Psoas muscle (tissue), 8 donors: ENCODE data around the gene GPR157. TPM values are rescaled to one million over a fixed set of nuclear protein-coding genes. Genes with fewer than 3 reads are reported as not detected.

ENCODE experiments used
- ATAC-seq, 4 donors: fragments of 200-7000 bp; cut with Tn5 transposase; one replicate each; pipeline ENCODE4 v1.9.1; 2020; ENCODE audit warnings: moderate library complexity in 3 of 4, mild to moderate bottlenecking in 2 of 4
- DNase-seq, 2 donors: peaks; one replicate each; pipeline ENCODE4 v3.0.0-alpha.2; 2020
- H3K27ac ChIP-seq: fragments of 200-600 bp; one replicate; pipeline ENCODE4 v1.8.0; 2022
- H3K27me3 ChIP-seq, 3 donors: fragments of 200-600 bp in 1 of 3; one replicate each; pipeline versions ENCODE4 v1.6.1 to v1.8.0; 2013 to 2022; ENCODE audit warnings: low read length in 2 of 3, mild to moderate bottlenecking in 2 of 3, moderate library complexity in 1 of 3; ENCODE audit not compliant: insufficient read depth in 3 of 3
- H3K36me3 ChIP-seq, 2 donors: fragments of 200-600 bp in 1 of 2; one replicate each; pipeline versions ENCODE4 v1.6.1 to v1.8.0; 2013 to 2022; ENCODE audit warnings: low read depth in 1 of 2, mild to moderate bottlenecking in 1 of 2, moderate library complexity in 1 of 2; ENCODE audit not compliant: insufficient read depth in 1 of 2
- H3K4me1 ChIP-seq: fragments of 200-600 bp; one replicate; pipeline ENCODE4 v1.8.0; 2022
- H3K4me3 ChIP-seq: fragments of 200-600 bp; one replicate; pipeline ENCODE4 v1.8.0; 2022; ENCODE audit warnings: mild to moderate bottlenecking
- H3K9me3 ChIP-seq: fragments of 200-600 bp; one replicate; pipeline ENCODE4 v1.8.0; 2022
- WGBS, 3 donors: extraction: QIAGEN DNeasy Blood & Tissue Kit; methylation state at CpG; one replicate each; pipeline versions ENCODE4 v1.1.6 to v1.1.7; 2013; 5-methylcytosine and 5-hydroxymethylcytosine counted together
- intact Hi-C, 2 donors: fragments of 100-400 bp; cut with DNase I; formaldehyde crosslinking; loops; one replicate each; pipeline versions ENCODE4 v1.11.0 to v1.14.2; 2022
- polyA plus RNA-seq, 3 donors: library from polyadenylated mRNA; stranded (reverse); fragments of 200-250 nt; gene quantifications; one replicate each; pipeline ENCODE4 v1.2.3, GENCODE V29; 2013
- total RNA-seq, 4 donors: library from RNA; stranded (reverse); fragmentation: NEBNext Ultra II Directional in 2 of 4; extraction: Animal tissue kit (Norgen Biotek cat#: 25700) in 2 of 4; gene quantifications; one replicate each; pipeline versions ENCODE4 v1.2.1 to v1.2.4, GENCODE V29; 2021 to 2023
- TF ChIP-seq, protein P1 (sequence below): fragments of 200-600 bp; IDR thresholded peaks from one replicate; pipeline ENCODE4 v1.8.0; 2022; ENCODE audit warnings: antibody characterized with exemption
- donor health status: healthy with polysubstance abuse.
- donor health status: DM: no; HTN: no; CAD: no; lungs with moderate emphysema.
- donor health status: Bipolar disorder and iron deficiency.
- donor health status: healthy.
- donor health status: DM: yes; HTN: yes; CAD: no.
- donor health status: DM: no; HTN: no; CAD: no.
- donor health status: DM: no; HTN: no; CAD: no.
- donor health status: DM: yes; HTN: yes; CAD: no.

GPR157 gene
- total and polyA plus RNA-seq, 7 donors = 11.6 to 49.5 (median 21.6) TPM

GRCh38 chr1:9164532-9164900 lies 35.6 kb upstream of the GPR157 start:
- H3K36me3 ChIP-seq = no peaks in the 10 kb centered on the region
- H3K4me1 ChIP-seq = peaks cover 15% of the 10 kb centered on the region
- no peaks in the 10 kb centered on the region for H3K27me3 ChIP-seq
- no peak overlapping the region for H3K4me3 ChIP-seq
- ATAC-seq = no peak
- peak overlapping the region; percentile 71 for H3K27ac ChIP-seq
- WGBS, 3 donors = 51 to 69% (median 62%) methylated on average over 4 of the region's 4 CpGs
- H3K9me3 ChIP-seq = no peaks in the 10 kb centered on the region
- intact Hi-C loops = no loop called here
- DNase-seq = no peak
- TF ChIP-seq, protein P1, sequence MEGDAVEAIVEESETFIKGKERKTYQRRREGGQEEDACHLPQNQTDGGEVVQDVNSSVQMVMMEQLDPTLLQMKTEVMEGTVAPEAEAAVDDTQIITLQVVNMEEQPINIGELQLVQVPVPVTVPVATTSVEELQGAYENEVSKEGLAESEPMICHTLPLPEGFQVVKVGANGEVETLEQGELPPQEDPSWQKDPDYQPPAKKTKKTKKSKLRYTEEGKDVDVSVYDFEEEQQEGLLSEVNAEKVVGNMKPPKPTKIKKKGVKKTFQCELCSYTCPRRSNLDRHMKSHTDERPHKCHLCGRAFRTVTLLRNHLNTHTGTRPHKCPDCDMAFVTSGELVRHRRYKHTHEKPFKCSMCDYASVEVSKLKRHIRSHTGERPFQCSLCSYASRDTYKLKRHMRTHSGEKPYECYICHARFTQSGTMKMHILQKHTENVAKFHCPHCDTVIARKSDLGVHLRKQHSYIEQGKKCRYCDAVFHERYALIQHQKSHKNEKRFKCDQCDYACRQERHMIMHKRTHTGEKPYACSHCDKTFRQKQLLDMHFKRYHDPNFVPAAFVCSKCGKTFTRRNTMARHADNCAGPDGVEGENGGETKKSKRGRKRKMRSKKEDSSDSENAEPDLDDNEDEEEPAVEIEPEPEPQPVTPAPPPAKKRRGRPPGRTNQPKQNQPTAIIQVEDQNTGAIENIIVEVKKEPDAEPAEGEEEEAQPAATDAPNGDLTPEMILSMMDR = no peak

DNA sequence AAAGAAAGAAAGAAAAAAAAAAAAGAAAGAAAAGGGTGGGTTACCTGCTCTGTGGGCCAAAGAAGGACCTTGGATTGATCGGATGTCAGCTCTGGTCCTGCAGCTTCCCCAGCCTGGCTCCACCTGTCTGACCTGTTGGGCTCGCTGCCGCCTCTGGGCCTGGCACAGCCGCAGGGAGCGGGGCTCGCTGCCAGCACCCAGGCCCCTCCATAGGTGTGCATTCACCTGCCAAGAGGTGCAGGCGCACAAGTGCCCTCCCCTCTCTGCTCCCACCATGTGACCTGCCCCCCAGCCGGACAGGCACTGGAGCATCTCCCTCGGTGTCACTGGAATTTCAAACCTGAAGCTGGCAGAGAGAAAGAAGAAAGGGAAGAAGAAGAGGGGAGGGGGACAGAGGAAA lies 33.1 kb upstream of the GPR157 start:
- Histone ChIP-seq H3K36me3 (no peaks in the 10 kb centered on the region), H3K4me1 (peaks cover 15% of the 10 kb centered on the region), H3K27ac (no peak overlapping the region), H3K9me3 (no peaks in the 10 kb centered on the region), H3K4me3 (no peak overlapping the region), H3K27me3 (no peaks in the 10 kb centered on the region)
- 78 to 80% (median 80%) methylated on average over 7 of the region's 9 CpGs for WGBS, 3 donors
- intact Hi-C loops = no loop called here
- ATAC-seq = no peak
- TF ChIP-seq, protein P1 = no peak
- no peak for DNase-seq

- no peak for ATAC-seq
- TF ChIP-seq, protein P1 = no peak
- H3K27ac ChIP-seq = no peak overlapping the region
- no peaks in the 10 kb centered on the region for H3K36me3 ChIP-seq
- no peaks in the 10 kb centered on the region for H3K9me3 ChIP-seq
- no peak overlapping the region for H3K4me3 ChIP-seq
- DNase-seq = no peak
- 76 to 78% (median 78%) methylated on average over 6 of the region's 6 CpGs for WGBS, 3 donors
- peaks cover 15% of the 10 kb centered on the region for H3K4me1 ChIP-seq
- no peaks in the 10 kb centered on the region for H3K27me3 ChIP-seq
- intact Hi-C loops = no loop called here
These were observed 32.4 kb upstream of the GPR157 start for GRCh38 chr1:9161342-9161741.

DNA sequence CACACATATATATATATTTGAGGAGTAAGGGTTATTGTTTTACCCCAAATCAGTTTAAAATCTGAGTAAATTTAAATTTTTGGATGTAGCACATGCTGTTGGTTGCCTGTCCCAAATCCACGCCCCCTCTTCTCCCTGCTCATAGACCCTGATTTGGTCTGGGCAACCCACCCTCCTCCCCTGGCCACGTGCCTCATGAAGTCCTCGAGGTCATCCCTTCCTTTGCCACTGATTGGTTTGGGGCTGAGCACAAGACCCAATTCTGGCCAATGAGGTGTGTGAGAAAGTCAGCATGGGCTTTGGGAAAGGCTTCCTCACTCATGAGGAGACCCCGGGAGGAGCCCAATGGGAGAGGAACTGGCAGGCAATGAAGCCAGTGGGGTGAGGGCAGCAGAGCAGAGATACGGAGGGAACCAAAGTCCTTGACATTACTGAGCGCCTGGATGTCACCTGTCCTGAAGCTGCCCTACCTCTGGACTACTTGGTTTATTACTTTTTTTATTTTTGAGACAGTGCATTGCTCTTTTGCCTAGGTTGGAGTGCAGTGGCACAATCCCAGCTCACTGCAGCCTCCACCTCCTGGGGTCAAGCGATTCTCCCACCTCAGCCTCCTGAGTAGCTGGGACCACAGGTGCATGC lies 31.3 kb upstream of the GPR157 start:
- whole genome bisulfite sequencing, 3 donors = 89 to 91% (median 90%) methylated on average over 7 of the region's 7 CpGs
- intact Hi-C loops = no loop called here

More for the DNA sequence above, 31.3 kb upstream of the GPR157 start:
- DNase-seq = no peak
- Histone ChIP-seq H3K36me3 (no peaks in the 10 kb centered on the region), H3K9me3 (no peaks in the 10 kb centered on the region), H3K27me3 (no peaks in the 10 kb centered on the region), H3K4me1 (peaks cover 15% of the 10 kb centered on the region), H3K27ac (no peak overlapping the region), H3K4me3 (no peak overlapping the region)
- TF ChIP-seq, protein P1 = no peak
- no peak for ATAC-seq
